Stimulated activated CD4-positive, alpha-beta T cell treated with anti-CD3 and anti-CD28 coated beads, Interleukin-1b, Interleukin-23, amount 100 ng/mL, for 48 hours (primary cell): ENCODE measurements around the gene MALAT1.
A peak's percentile ranks its signal among the peaks of the same experiment; 100 is the strongest.

ENCODE experiments used
- DNase-seq: peaks from one replicate; pipeline ENCODE4 v3.0.0-alpha.2; 2020

The MALAT1 gene

GRCh38 chr11:65479184-65480145 lies 19.4 kb upstream of the MALAT1 start:
- no peak for DNase-seq

GRCh38 chr11:65482306-65482850 lies 16.5 kb upstream of the MALAT1 start:
- DNase-seq = no peak

DNA sequence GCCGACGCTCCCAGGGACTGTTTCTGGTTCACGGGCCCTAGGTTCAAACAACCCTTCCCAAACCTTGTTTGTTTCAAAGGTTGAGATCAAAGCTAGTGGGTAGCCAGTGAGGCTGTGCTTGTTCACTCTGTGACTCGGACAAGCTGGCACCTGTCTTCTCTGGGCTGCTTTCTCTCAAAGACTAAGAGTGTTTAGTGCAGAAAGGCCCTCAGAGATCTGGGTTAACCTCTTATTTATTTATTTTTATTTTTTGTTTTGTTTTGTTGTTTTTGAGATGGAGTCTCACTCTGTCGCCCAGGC lies 13.0 kb upstream of the MALAT1 start:
- no peak for DNase-seq

- no peak for DNase-seq
Observed at GRCh38 chr11:65486570-65487466, 12.0 kb upstream of the MALAT1 start.

DNA sequence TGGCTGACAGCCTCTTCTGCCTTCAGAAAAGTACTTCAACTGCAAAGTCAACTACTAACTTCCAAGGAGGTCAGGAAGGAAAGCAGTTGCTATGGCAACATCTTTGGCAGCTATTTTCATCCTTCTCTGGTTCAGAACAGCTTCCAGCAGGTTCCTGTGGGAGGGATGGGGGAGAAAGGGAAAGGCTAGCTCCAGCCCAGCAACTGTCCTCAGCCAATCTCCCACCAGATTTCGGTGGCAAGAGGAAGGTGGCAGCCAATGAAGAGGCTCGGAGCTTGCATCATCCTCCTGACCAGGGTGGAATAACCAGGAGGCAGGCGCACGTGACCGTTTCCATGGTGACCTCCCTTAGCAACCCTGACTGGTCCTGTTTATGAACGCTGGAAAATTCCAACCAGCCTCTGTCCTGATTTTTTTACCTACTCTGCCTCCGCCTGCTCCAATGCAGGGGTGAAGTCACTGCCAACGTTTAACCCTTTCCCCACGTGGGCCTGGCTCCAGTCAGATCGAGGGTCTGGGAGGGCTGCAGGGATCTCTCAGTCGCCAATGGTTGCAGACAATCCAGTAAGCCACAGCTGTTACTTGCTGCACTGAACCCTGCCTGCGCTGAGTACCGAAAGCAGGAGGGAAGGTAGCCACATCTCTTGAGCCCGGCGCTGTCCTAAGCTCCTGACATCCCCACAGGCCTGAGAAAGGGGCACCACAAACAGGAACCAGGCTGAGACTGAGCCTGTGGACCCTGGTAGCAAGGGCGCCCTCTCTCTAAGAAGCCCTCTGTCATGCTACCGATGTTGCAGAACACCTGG lies 11.2 kb upstream of the MALAT1 start:
- peak; percentile 62 for DNase-seq

DNA sequence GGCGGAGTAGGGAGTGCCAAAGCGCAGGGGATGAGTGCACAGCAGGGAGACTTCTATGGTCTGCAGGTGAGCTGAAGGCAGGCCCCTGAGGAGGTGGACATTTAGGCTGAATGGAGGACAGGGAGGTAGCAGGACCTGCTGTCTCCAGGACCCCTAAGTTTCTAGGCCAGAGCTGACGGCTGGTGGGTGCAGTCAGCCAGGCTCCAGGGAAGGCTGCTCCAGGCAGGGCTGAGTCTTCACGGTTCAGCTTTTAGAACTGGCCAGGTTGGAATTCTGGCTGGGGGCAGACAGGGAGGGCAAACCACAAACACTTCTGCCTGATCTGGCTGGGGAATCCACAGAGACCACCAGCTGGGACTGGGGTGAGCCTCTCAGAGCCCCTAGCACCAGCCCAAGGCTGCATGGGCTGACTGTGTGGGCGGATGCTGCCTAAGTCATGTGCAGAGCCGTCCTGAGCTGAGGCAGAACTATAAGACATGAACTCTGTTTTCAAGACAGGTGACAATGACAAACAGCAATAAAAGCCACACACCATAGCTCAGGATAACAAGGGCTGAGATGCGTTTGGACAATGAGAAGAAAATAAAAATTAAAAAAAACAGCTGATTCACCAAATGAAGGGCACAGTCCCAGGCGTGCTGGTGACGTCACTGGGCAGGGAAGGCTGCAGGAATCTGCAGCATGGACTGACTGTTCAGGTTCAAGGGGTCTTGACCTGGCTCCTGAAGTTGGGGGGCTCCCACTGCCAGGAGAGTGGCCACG lies 10.4 kb upstream of the MALAT1 start:
- no peak for DNase-seq

GRCh38 chr11:65489035-65489705 lies 9.7 kb upstream of the MALAT1 start:
- no peak for DNase-seq

- DNase-seq = no peak
Observed at GRCh38 chr11:65489706-65490320, 9.0 kb upstream of the MALAT1 start.

GRCh38 chr11:65491163-65491465 lies 7.7 kb upstream of the MALAT1 start:
- no peak for DNase-seq

DNA sequence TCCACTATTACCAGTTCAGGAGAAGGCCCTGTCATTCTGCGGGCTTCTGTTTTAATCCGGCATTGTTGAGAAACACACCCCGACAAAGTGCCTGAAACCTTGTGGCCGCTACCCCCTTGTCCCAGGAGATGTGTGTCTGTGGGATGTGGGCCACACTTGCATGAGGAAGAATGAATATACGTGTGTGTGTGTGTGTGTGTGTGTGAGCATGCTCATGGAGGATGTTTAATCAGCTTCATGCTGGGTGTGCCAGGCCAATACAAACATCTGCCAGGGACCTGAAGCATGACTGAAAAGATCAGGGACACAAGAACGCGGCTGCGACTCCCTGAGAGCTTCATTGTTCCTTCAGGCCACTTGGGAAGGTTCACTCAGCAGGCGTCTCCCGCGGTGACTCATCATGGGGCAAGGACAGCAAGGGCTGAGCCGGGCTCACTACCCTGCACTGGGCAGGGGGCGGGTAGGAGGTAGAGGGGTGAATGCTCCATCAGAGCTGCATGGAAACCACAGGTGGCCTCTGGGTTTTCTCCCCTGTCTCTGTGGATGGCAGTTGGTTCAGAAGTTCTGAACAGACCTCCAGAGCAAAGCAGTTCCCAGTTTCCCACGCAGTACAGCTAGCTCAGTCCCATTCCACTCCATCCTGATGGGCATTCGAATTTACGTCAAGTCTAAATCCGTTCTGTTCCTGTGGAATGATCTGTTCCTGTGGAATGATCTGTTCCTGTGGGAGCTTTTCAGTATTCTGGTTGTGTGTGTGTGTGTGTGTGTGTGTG lies 7.0 kb upstream of the MALAT1 start:
- no peak for DNase-seq

DNA sequence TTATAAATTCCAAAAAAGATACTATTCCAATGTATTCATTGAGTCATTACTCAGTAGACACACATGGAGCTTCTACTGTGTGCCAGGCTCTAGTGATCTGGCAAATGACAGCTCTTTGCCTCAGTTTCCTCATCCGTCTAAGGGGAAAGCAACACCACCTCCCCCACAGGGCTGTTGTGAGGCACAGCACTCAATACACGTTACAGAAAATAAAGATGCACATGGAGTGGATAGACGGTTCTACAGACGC lies 6.5 kb upstream of the MALAT1 start:
- DNase-seq = no peak

GRCh38 chr11:65492637-65493366 lies 6.0 kb upstream of the MALAT1 start:
- DNase-seq = peak; percentile 72

GRCh38 chr11:65493367-65494176 lies 5.3 kb upstream of the MALAT1 start:
- DNase-seq = no peak

DNA sequence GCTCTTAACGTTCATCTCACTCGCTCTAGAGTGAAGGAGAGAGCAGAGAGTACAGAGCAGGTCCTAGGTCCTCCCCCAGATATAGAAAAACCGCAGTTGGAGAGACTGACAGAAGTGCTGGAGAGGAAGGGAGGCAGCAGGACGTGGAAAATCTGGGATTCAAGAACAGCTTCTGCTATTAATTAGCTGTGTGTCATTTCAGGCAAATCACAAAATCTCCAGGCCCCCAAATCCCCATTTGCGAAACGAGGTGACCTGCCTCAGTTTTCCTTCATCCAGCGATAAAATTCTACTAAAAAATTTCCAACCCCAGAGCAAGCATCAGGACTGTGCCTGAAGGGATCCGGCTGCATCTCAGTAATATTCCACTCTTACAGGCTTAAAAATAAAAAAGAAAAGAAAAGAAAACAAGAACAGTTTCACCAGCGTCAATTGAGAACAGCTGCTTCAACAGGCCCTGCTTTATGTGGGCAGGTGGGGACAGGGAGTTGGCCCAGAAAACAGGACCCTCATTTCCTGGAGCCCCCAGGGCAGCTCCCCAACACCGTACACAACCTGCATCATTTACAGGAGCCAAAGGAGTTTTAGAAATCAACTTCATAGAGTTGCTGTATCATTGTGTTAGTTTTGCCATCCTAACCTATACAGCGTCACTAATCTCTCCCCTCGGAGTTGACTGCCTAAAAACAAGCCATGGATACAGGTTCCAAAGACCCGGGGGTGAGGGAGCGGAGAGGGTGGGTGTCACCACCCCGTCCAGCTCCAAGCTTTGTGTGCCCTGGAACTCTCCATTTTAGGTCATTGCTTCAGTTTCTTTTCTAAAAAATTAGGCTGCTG lies 2.3 kb upstream of the MALAT1 start:
- DNase-seq = no peak

- DNase-seq = peak; percentile 98
Observed at GRCh38 chr11:65497141-65498041, 1.5 kb upstream of the MALAT1 start.

DNA sequence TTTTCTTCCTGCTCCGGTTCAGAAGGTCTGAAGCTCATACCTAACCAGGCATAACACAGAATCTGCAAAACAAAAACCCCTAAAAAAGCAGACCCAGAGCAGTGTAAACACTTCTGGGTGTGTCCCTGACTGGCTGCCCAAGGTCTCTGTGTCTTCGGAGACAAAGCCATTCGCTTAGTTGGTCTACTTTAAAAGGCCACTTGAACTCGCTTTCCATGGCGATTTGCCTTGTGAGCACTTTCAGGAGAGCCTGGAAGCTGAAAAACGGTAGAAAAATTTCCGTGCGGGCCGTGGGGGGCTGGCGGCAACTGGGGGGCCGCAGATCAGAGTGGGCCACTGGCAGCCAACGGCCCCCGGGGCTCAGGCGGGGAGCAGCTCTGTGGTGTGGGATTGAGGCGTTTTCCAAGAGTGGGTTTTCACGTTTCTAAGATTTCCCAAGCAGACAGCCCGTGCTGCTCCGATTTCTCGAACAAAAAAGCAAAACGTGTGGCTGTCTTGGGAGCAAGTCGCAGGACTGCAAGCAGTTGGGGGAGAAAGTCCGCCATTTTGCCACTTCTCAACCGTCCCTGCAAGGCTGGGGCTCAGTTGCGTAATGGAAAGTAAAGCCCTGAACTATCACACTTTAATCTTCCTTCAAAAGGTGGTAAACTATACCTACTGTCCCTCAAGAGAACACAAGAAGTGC lies 661 bp upstream of the MALAT1 start:
- peak; percentile 72 for DNase-seq

DNA sequence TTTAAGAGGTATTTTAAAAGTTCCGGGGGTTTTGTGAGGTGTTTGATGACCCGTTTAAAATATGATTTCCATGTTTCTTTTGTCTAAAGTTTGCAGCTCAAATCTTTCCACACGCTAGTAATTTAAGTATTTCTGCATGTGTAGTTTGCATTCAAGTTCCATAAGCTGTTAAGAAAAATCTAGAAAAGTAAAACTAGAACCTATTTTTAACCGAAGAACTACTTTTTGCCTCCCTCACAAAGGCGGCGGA lies 193 bp upstream of the MALAT1 start:
- DNase-seq = no peak
